Panc1 (cell line): ENCODE data around the gene PIGM. TPM values are rescaled to one million over a fixed set of nuclear protein-coding genes. Genes with fewer than 3 reads are reported as not detected.

ENCODE experiments used
- ATAC-seq: fragments of 200-7000 bp; cut with Tn5 transposase; 2 replicates; pipeline ENCODE4 v1.9.1; 2020; ENCODE audit warnings: mild to moderate bottlenecking, moderate library complexity
- BruUV-seq: library from RNA; stranded (reverse); fragments of 400-500 nt; replicated peaks from 2 replicates; lab custom pipeline; 2021; lab: Mats Ljungman, UMichigan
- CTCF ChIA-PET: fragments of 300-600 bp; sonication (Branson Sonifier 250); formaldehyde crosslinking; loops from one replicate; lab custom pipeline; 2022; ENCODE audit warnings: antibody characterized with exemption; lab: Charles Lee
- POLR2A ChIA-PET: fragments of 300-600 bp; sonication (Branson Sonifier 250); formaldehyde crosslinking; loops from one replicate; lab custom pipeline; 2022; ENCODE audit warnings: antibody characterized with exemption; lab: Charles Lee
- DNase-seq: peaks from one replicate; pipeline ENCODE4 v3.0.0-alpha.2; 2010; ENCODE audit warnings: low read depth, low spot score
- H3K27ac ChIP-seq: 2 replicates; pipeline ENCODE4 v1.5.1; 2011; ENCODE audit warnings: mild to moderate bottlenecking, low read length, inconsistent platforms
- H3K27me3 ChIP-seq: fragments of 200-500 bp; sonication (Bioruptor generic); 2 replicates; pipeline ENCODE4 v1.6.0; 2014; ENCODE audit warnings: low read length, inconsistent platforms; ENCODE audit not compliant: control insufficient read depth, insufficient read depth
- H3K36me3 ChIP-seq: fragments of 200-500 bp; sonication (Bioruptor generic); 2 replicates; pipeline ENCODE4 v1.5.1; 2014; ENCODE audit warnings: inconsistent platforms, mild to moderate bottlenecking, low read length, moderate library complexity; ENCODE audit not compliant: control insufficient read depth, insufficient read depth
- H3K4me1 ChIP-seq: 2 replicates; pipeline ENCODE4 v1.5.1; 2011; ENCODE audit warnings: inconsistent platforms, mild to moderate bottlenecking, low read length, moderate library complexity; ENCODE audit not compliant: control insufficient read depth, insufficient read depth
- H3K4me3 ChIP-seq, 2 experiments: 2 replicates each; pipeline ENCODE4 v1.5.1; 2011 to 2012; ENCODE audit warnings: low read depth in 2 of 2, low read length in 2 of 2, mild to moderate bottlenecking in 2 of 2, inconsistent platforms in 1 of 2, moderate library complexity in 1 of 2
- H3K9me3 ChIP-seq: fragments of 200-500 bp; sonication (Bioruptor generic); 2 replicates; pipeline ENCODE4 v1.5.1; 2014; ENCODE audit warnings: low read depth, mild to moderate bottlenecking, inconsistent platforms, low read length, moderate library complexity; ENCODE audit not compliant: control insufficient read depth, insufficient read depth
- CTCF ChIP-seq: fragments of 450-650 bp; IDR thresholded peaks from 2 replicates; pipeline ENCODE4 v1.5.1; 2017; ENCODE audit warnings: mild to moderate bottlenecking
- POLR2AphosphoS5 ChIP-seq: IDR thresholded peaks from 2 replicates; pipeline ENCODE4 v1.6.1; 2012; ENCODE audit warnings: mild to moderate bottlenecking, low read depth, low read length, moderate library complexity
- REST ChIP-seq, 2 experiments: IDR thresholded peaks; 2 replicates each; pipeline ENCODE4 v1.6.1; 2011 to 2012; ENCODE audit warnings: low read depth in 2 of 2, control low read depth in 1 of 2, low read length in 1 of 2, mild to moderate bottlenecking in 1 of 2, moderate library complexity in 1 of 2; ENCODE audit not compliant: insufficient read depth in 1 of 2
- SIN3A ChIP-seq: IDR thresholded peaks from 2 replicates; pipeline ENCODE4 v1.6.1; 2012; ENCODE audit warnings: low read depth, mild to moderate bottlenecking, low read length, moderate library complexity, borderline replicate concordance; ENCODE audit not compliant: insufficient read depth
- TCF7L2 ChIP-seq: IDR thresholded peaks from 2 replicates; pipeline ENCODE4 v1.6.1; 2011; ENCODE audit warnings: mild to moderate bottlenecking, low read depth, low read length, inconsistent platforms
- in situ Hi-C: cut with HindIII; loops from 2 replicates; pipeline ENCODE4 v1.10.0; 2016; ENCODE audit warnings: low sequenced_read_pairs, low pct_unique_long_range_greater_than_20kb
- intact Hi-C: fragments of 100-400 bp; cut with micrococcal nuclease; formaldehyde crosslinking; loops from one replicate; pipeline ENCODE4 v1.10.0; 2022; ENCODE audit not compliant: unreplicated experiment
- total RNA-seq: library from RNA; stranded (reverse); gene quantifications from one replicate; pipeline ENCODE4 v1.2.1, GENCODE V29; 2021; ENCODE audit not compliant: unreplicated experiment

Gene PIGM
- total RNA-seq, 1 experiment from 2014 or later: 4.4 TPM

GRCh38 chr1:160080381-160081100, 48.8 kb upstream of the PIGM start:
- no peak overlapping the region for H3K27ac ChIP-seq
- ChIA-PET POLR2A (interaction anchor here (0.5 to 1.0 kb wide), 4 partner anchors 11 to 978 kb away, joined by 3 to 11 read pairs (median 7); partner anchors contain the start of gene KCNJ10), CTCF (interaction anchor here (0.7 to 2.4 kb wide), 5 partner anchors 8 to 727 kb away, joined by 3 to 11 read pairs (median 4); no protein-coding TSS in a partner anchor)
- H3K4me1 ChIP-seq: no peaks in the 10 kb centered on the region
- no peaks in the 10 kb centered on the region for H3K36me3 ChIP-seq
- H3K27me3 ChIP-seq: peaks cover 33% of the 10 kb centered on the region
- no TSS peak for BruUV-seq
- H3K9me3 ChIP-seq: no peaks in the 10 kb centered on the region
- intact Hi-C loops (no loop called here), in situ Hi-C loops (no loop called here)
- TF ChIP-seq CTCF (no peak), REST (IDR thresholded peaks at IDR 0.05; ENCODE audit: insufficient read depth in 1 of 2, low read depth in 2 of 2, low read length in 1 of 2) (no peak), TCF7L2 (no peak), POLR2AphosphoS5 (no peak), SIN3A (no peak)
- no peak for DNase-seq
- H3K4me3 ChIP-seq: no peak overlapping the region
- no peak for ATAC-seq

GRCh38 chr1:160079448-160079847, 47.7 kb upstream of the PIGM start:
- no peak overlapping the region for H3K27ac ChIP-seq
- TF ChIP-seq CTCF (no peak), POLR2AphosphoS5 (no peak), REST (IDR thresholded peaks at IDR 0.05; ENCODE audit: insufficient read depth in 1 of 2, low read depth in 2 of 2, low read length in 1 of 2) (no peak), SIN3A (no peak), TCF7L2 (no peak)
- intact Hi-C loops: no loop called here
- ATAC-seq: no peak
- in situ Hi-C loops: no loop called here
- no TSS peak for BruUV-seq
- H3K4me1 ChIP-seq: no peaks in the 10 kb centered on the region
- H3K27me3 ChIP-seq: peaks cover 28% of the 10 kb centered on the region
- no peak overlapping the region for H3K4me3 ChIP-seq
- H3K9me3 ChIP-seq: no peaks in the 10 kb centered on the region
- ChIA-PET POLR2A (no interaction called here), CTCF (interaction anchor here (0.6 to 2.4 kb wide), 3 partner anchors 21 to 73 kb away, joined by 8 to 11 read pairs (median 11); no protein-coding TSS in a partner anchor)
- no peaks in the 10 kb centered on the region for H3K36me3 ChIP-seq
- DNase-seq: no peak
